Upper lobe of left lung (tissue), 6 donors: ENCODE results near the gene FAM184B. TPM values are rescaled to one million over a fixed set of nuclear protein-coding genes. Genes with fewer than 3 reads are reported as not detected.

Experiments
- ATAC-seq, 2 donors: fragments of 200-7000 bp; cut with Tn5 transposase; one replicate each; pipeline ENCODE4 v1.9.1; 2022; ENCODE audit warnings: mild to moderate bottlenecking in 2 of 2, moderate library complexity in 2 of 2; ENCODE audit not compliant: low FRiP score in 2 of 2
- DNase-seq, 2 donors: peaks; one replicate each; pipeline ENCODE4 v3.0.0-alpha.2; 2019 to 2020
- H3K27ac ChIP-seq, 4 donors: fragments of 200-600 bp; sonication (generic); one replicate each; pipeline ENCODE4 v1.5.1; 2016 to 2019
- H3K27me3 ChIP-seq, 4 donors: fragments of 200-600 bp; sonication (generic); one replicate each; pipeline ENCODE4 v1.5.1; 2017 to 2019
- H3K36me3 ChIP-seq, 4 donors: fragments of 200-600 bp; sonication (generic); one replicate each; pipeline ENCODE4 v1.5.1; 2016 to 2019
- H3K4me1 ChIP-seq, 4 donors: fragments of 200-600 bp; sonication (generic); one replicate each; pipeline ENCODE4 v1.5.1; 2018 to 2019
- H3K4me3 ChIP-seq, 4 donors: fragments of 200-600 bp; sonication (generic); one replicate each; pipeline ENCODE4 v1.5.1; 2017 to 2019; ENCODE audit warnings: mild to moderate bottlenecking in 2 of 4, moderate library complexity in 1 of 4
- H3K9me3 ChIP-seq, 4 donors: fragments of 200-600 bp; sonication (generic); one replicate each; pipeline ENCODE4 v1.5.1; 2018 to 2019
- CTCF ChIP-seq, 6 experiments: fragments of 450-650 bp in 4 of 6; fragments of 200-600 bp in 2 of 6; sonication (generic) in 2 of 6; IDR thresholded peaks; one replicate each; pipeline ENCODE4 v1.5.1; 2016 to 2019; ENCODE audit warnings: antibody characterized with exemption in 6 of 6
- EP300 ChIP-seq, 4 donors: sonication (generic); formaldehyde crosslinking; IDR thresholded peaks; one replicate each; pipeline ENCODE4 v1.5.1; 2017; ENCODE audit warnings: antibody characterized with exemption in 4 of 4, control low read depth in 2 of 4
- POLR2A ChIP-seq, 4 donors: fragments of 450-650 bp; IDR thresholded peaks; one replicate each; pipeline ENCODE4 v1.5.1; 2016 to 2017; ENCODE audit warnings: antibody characterized with exemption in 4 of 4, mild to moderate bottlenecking in 2 of 4
- POLR2AphosphoS5 ChIP-seq, 2 donors: sonication (generic); formaldehyde crosslinking; IDR thresholded peaks; one replicate each; pipeline ENCODE4 v1.5.1; 2017; ENCODE audit warnings: antibody characterized with exemption in 2 of 2
- WGBS, 2 donors: methylation state at CpG; one replicate each; pipeline ENCODE4 v1.1.5; 2017 to 2018; 5-methylcytosine and 5-hydroxymethylcytosine counted together
- total RNA-seq, 6 donors: library from RNA; depleted of rRNA in 4 of 6; stranded (reverse); fragments of >200 nt in 4 of 6; gene quantifications; one replicate each; pipeline versions ENCODE4 v1.1.0 to v1.2.1, GENCODE V29; 2016 to 2021
- donor health status: DM: no; HTN: no; CAD: no; lungs with moderate emphysema.
- donor health status: DM: no; HTN: yes; CAD: no; lungs with severe emphysema.

The FAM184B gene
- total RNA-seq, 6 donors from 2014 or later: 0.13 to 1.0 (median 0.34) TPM

- 86 to 87% methylated on average over 2 of the region's 2 CpGs for WGBS, 2 donors
- no peak overlapping the region for H3K27ac ChIP-seq
- ATAC-seq: no peak
- TF ChIP-seq CTCF (IDR thresholded peaks at IDR 0.05): no peak
- H3K9me3 ChIP-seq: no peaks in the 10 kb centered on the region
- peaks cover 62 to 100% (median 93%) of the 10 kb centered on the region in 4 donors for H3K36me3 ChIP-seq
- H3K4me3 ChIP-seq: no peak overlapping the region
- DNase-seq: no peak
- H3K27me3 ChIP-seq: no peaks in the 10 kb centered on the region
- H3K4me1 ChIP-seq: no peaks in the 10 kb centered on the region
These were observed 156.6 kb downstream of the FAM184B start for GRCh38 chr4:17624821-17625220.

- DNase-seq (no peak), ATAC-seq (no peak)
- Histone ChIP-seq H3K4me3 (no peak overlapping the region), H3K27me3 (no peaks in the 10 kb centered on the region), H3K9me3 (no peaks in the 10 kb centered on the region), H3K36me3 (peaks cover 64 to 96% (median 89%) of the 10 kb centered on the region in 4 donors), H3K4me1 (peaks cover 7 to 11% (median 9%) of the 10 kb centered on the region in 4 donors), H3K27ac (no peak overlapping the region)
- WGBS, 2 donors: 86 to 88% methylated on average over 7 of the region's 7 CpGs
- TF ChIP-seq CTCF (IDR thresholded peaks at IDR 0.05): no peak
- TF ChIP-seq EP300 (IDR thresholded peaks at IDR 0.05): no peak
- no peak for TF ChIP-seq POLR2AphosphoS5 (IDR thresholded peaks at IDR 0.05)
- no peak for TF ChIP-seq POLR2A (IDR thresholded peaks at IDR 0.05)
These were observed 157.9 kb downstream of the FAM184B start for GRCh38 chr4:17623451-17624001.

- TF ChIP-seq EP300 (IDR thresholded peaks at IDR 0.05) (no peak), POLR2AphosphoS5 (IDR thresholded peaks at IDR 0.05) (no peak), POLR2A (IDR thresholded peaks at IDR 0.05) (no peak), CTCF (IDR thresholded peaks at IDR 0.05) (no peak)
- H3K4me3 ChIP-seq: no peak overlapping the region
- ATAC-seq (no peak), DNase-seq (no peak)
- peaks cover 29 to 43% (median 33%) of the 10 kb centered on the region in 4 donors for H3K4me1 ChIP-seq
- no peaks in the 10 kb centered on the region for H3K9me3 ChIP-seq
- peaks cover 35 to 75% (median 58%) of the 10 kb centered on the region in 4 donors for H3K36me3 ChIP-seq
- H3K27me3 ChIP-seq: no peaks in the 10 kb centered on the region
- H3K27ac ChIP-seq: no peak overlapping the region
- 67 to 70% methylated on average over 7 of the region's 7 CpGs for WGBS, 2 donors
These were observed 161.9 kb downstream of the FAM184B start for GRCh38 chr4:17619416-17620105.

- DNase-seq: no peak
- Histone ChIP-seq H3K36me3 (peaks cover 34 to 69% (median 53%) of the 10 kb centered on the region in 4 donors), H3K4me1 (peaks cover 29 to 43% (median 33%) of the 10 kb centered on the region in 4 donors), H3K4me3 (no peak overlapping the region), H3K27me3 (no peaks in the 10 kb centered on the region), H3K9me3 (no peaks in the 10 kb centered on the region), H3K27ac (no peak overlapping the region)
- ATAC-seq: no peak
- 0 to 29% methylated on average over 1 of the region's 1 CpG for WGBS, 2 donors
- TF ChIP-seq POLR2A (IDR thresholded peaks at IDR 0.05) (no peak), CTCF (IDR thresholded peaks at IDR 0.05) (no peak), POLR2AphosphoS5 (IDR thresholded peaks at IDR 0.05) (no peak), EP300 (IDR thresholded peaks at IDR 0.05) (no peak)
These were observed 162.5 kb downstream of the FAM184B start for GRCh38 chr4:17618926-17619325.

- whole genome bisulfite sequencing, 2 donors: 46 to 59% methylated on average over 5 of the region's 5 CpGs
- Histone ChIP-seq H3K27ac (no peak overlapping the region), H3K27me3 (no peaks in the 10 kb centered on the region), H3K9me3 (no peaks in the 10 kb centered on the region), H3K4me1 (peaks cover 29 to 48% (median 36%) of the 10 kb centered on the region in 4 donors), H3K4me3 (peak overlapping the region in 2 of 4 donors; percentile 98 to 99), H3K36me3 (peaks cover 14 to 42% (median 27%) of the 10 kb centered on the region in 4 donors)
- TF ChIP-seq CTCF (IDR thresholded peaks at IDR 0.05): no peak
- DNase-seq (no peak), ATAC-seq (no peak)
These were observed 165.1 kb downstream of the FAM184B start for GRCh38 chr4:17616283-17616682.
